GM15510 (cell line): ENCODE measurements around the gene ROBO4.

Experiments used
- POLR2A ChIP-seq: IDR thresholded peaks from 3 replicates; pipeline ENCODE4 v1.6.1; 2011; ENCODE audit warnings: borderline replicate concordance; ENCODE audit not compliant: insufficient read length; ENCODE audit errors: extremely low read depth

Gene ROBO4

GRCh38 chr11:124886978-124887666 lies 10.5 kb downstream of the ROBO4 start:
- TF ChIP-seq POLR2A = no peak

GRCh38 chr11:124886476-124886875 lies 11.2 kb downstream of the ROBO4 start:
- TF ChIP-seq POLR2A = no peak

- no peak for TF ChIP-seq POLR2A
Observed at GRCh38 chr11:124884869-124885479, 12.7 kb downstream of the ROBO4 start.

GRCh38 chr11:124884340-124884739 lies 13.3 kb downstream of the ROBO4 start:
- TF ChIP-seq POLR2A = no peak

- no peak for TF ChIP-seq POLR2A
Observed at GRCh38 chr11:124882339-124883071, 15.2 kb downstream of the ROBO4 start.

GRCh38 chr11:124880958-124881357 lies 16.7 kb downstream of the ROBO4 start:
- no peak for TF ChIP-seq POLR2A

GRCh38 chr11:124880290-124880611 lies 17.4 kb downstream of the ROBO4 start:
- TF ChIP-seq POLR2A = no peak

GRCh38 chr11:124879493-124880289 lies 18.0 kb downstream of the ROBO4 start:
- no peak for TF ChIP-seq POLR2A

- no peak for TF ChIP-seq POLR2A
Observed at GRCh38 chr11:124878759-124879492, 18.7 kb downstream of the ROBO4 start.

- TF ChIP-seq POLR2A = no peak
Observed at GRCh38 chr11:124877910-124878758, 19.5 kb downstream of the ROBO4 start.

- TF ChIP-seq POLR2A = no peak
Observed at GRCh38 chr11:124877631-124877909, 20.1 kb downstream of the ROBO4 start.

- no peak for TF ChIP-seq POLR2A
Observed at GRCh38 chr11:124876818-124877630, 20.6 kb downstream of the ROBO4 start.
